Measurements from ENCODE around the gene NRBP1. TPM values are rescaled to one million over a fixed set of nuclear protein-coding genes. Genes with fewer than 3 reads are reported as not detected.

The NRBP1 gene
- total RNA-seq, 2 donors from 2014 or later, result 42.9 to 83.4 TPM

DNA sequence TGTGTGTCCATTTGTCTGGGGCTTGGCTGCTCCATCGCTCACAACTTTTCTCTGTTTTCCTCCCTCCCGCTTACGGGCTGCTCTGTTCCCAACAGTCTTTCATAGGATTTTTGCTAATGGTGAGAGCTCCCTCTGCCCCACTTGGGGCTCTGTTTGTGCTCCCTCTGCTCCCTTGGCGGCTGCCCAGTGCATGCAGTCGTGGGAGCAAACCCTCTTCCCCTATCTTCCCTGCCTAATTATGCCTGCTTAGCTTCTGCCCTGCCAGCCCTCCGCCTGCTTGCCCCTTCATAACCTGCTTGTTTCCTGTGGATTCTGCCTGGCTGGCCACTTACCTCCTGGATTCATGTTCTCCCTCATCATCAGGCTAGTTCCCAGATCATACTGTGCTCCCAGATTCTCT lies 7.2 kb downstream of the NRBP1 start:
- intact Hi-C loops (cut with DNase I), result no loop called here
- Histone ChIP-seq H3K4me3 (no peak overlapping the region), H3K27me3 (replicated peaks; ENCODE audit: insufficient read depth) (no peaks in the 10 kb centered on the region), H3K27ac (no peak overlapping the region), H3K9me3 (no peaks in the 10 kb centered on the region), H3K4me1 (replicated peaks) (peaks cover 4% of the 10 kb centered on the region), H3K36me3 (peaks cover 9 to 38% of the 10 kb centered on the region in 2 donors)
- WGBS, result 90% methylated on average over 6 of the region's 6 CpGs
- no peak for DNase-seq (ENCODE audit: low spot score)
- no peak for TF ChIP-seq POLR2AphosphoS5 (IDR thresholded peaks at IDR 0.05)

DNA sequence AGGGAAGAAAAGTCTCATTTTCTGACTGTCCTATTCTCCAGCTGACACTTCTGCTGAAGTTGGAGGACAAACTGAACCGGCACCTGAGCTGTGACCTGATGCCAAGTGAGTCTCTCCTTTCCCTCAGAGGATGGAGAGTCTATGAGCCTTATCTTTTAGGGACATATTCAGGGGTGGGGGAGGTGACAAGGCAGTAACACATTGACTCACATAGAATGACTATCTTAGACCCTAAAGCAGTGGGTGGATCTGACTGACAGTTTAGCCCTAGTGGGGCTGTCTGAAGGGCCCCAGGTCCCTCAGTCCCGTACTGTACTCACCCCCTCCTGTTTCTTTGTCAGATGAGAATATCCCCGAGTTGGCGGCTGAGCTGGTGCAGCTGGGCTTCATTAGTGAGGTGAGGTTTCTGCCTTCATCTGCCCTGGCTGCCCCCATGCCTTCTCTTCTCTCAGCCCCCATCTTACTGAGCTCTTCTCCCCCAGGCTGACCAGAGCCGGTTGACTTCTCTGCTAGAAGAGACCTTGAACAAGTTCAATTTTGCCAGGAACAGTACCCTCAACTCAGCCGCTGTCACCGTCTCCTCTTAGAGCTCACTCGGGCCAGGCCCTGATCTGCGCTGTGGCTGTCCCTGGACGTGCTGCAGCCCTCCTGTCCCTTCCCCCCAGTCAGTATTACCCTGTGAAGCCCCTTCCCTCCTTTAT lies 12.9 kb downstream of the NRBP1 start:
- WGBS, result 80% methylated on average over 10 of the region's 10 CpGs
- TF ChIP-seq POLR2AphosphoS5 (IDR thresholded peaks at IDR 0.05) (no peak), POLR2A (IDR thresholded peaks at IDR 0.05) (no peak)
- TF ChIP-seq, protein P1, sequence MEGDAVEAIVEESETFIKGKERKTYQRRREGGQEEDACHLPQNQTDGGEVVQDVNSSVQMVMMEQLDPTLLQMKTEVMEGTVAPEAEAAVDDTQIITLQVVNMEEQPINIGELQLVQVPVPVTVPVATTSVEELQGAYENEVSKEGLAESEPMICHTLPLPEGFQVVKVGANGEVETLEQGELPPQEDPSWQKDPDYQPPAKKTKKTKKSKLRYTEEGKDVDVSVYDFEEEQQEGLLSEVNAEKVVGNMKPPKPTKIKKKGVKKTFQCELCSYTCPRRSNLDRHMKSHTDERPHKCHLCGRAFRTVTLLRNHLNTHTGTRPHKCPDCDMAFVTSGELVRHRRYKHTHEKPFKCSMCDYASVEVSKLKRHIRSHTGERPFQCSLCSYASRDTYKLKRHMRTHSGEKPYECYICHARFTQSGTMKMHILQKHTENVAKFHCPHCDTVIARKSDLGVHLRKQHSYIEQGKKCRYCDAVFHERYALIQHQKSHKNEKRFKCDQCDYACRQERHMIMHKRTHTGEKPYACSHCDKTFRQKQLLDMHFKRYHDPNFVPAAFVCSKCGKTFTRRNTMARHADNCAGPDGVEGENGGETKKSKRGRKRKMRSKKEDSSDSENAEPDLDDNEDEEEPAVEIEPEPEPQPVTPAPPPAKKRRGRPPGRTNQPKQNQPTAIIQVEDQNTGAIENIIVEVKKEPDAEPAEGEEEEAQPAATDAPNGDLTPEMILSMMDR (IDR thresholded peaks at IDR 0.05), result no peak
- intact Hi-C loops (cut with DNase I), result no loop called here
- Histone ChIP-seq H3K4me3 (no peak overlapping the region), H3K4me1 (replicated peaks) (peaks cover 3% of the 10 kb centered on the region), H3K36me3 (peaks cover 15 to 33% of the 10 kb centered on the region in 2 donors), H3K27me3 (replicated peaks; ENCODE audit: insufficient read depth) (no peaks in the 10 kb centered on the region), H3K9me3 (no peaks in the 10 kb centered on the region), H3K27ac (peak overlapping the region in 1 of 2 donors; percentile 83)
- no peak for DNase-seq (ENCODE audit: low spot score)

- H3K9me3 ChIP-seq, result no peaks in the 10 kb centered on the region
- H3K27me3 ChIP-seq (replicated peaks; ENCODE audit: insufficient read depth), result no peaks in the 10 kb centered on the region
- peak within 1 kb of the TSS; percentile 83 to 85 for H3K27ac ChIP-seq
- peaks cover 11 to 28% of the 10 kb centered on the region in 2 donors for H3K36me3 ChIP-seq
- intact Hi-C loops (cut with DNase I), result no loop called here
- peak within 1 kb of the TSS; percentile 42 to 54 for H3K4me3 ChIP-seq
- H3K4me1 ChIP-seq (replicated peaks), result peaks cover 3% of the 10 kb centered on the region
- WGBS, result 22% methylated on average over 79 of the region's 80 CpGs
- TF ChIP-seq POLR2A (IDR thresholded peaks at IDR 0.05) (peak; percentile 59), POLR2AphosphoS5 (IDR thresholded peaks at IDR 0.05) (peak; percentile 12)
- TF ChIP-seq, protein P1 (IDR thresholded peaks at IDR 0.05), result peak; percentile 12 to 56 (median 50)
- peak; percentile 81 for DNase-seq (ENCODE audit: low spot score)
Observed at GRCh38 chr2:27441958-27442919, 13.8 kb downstream of the NRBP1 start, which contains the start of gene KRTCAP3. TSS of gene KRTCAP3 (plus strand) at chr2:27442381. CDS start at chr2:27442413, 32 bp downstream.

GRCh38 chr2:27442920-27443282 lies 14.5 kb downstream of the NRBP1 start:
- no peak for DNase-seq (ENCODE audit: low spot score)
- Histone ChIP-seq H3K36me3 (peaks cover 10 to 24% of the 10 kb centered on the region in 2 donors), H3K27ac (peak overlapping the region; percentile 83 to 85), H3K4me1 (replicated peaks) (peaks cover 3% of the 10 kb centered on the region), H3K9me3 (no peaks in the 10 kb centered on the region), H3K27me3 (replicated peaks; ENCODE audit: insufficient read depth) (no peaks in the 10 kb centered on the region), H3K4me3 (peak overlapping the region; percentile 42 to 54)
- WGBS, result 64% methylated on average over 6 of the region's 6 CpGs
- TF ChIP-seq, protein P1 (IDR thresholded peaks at IDR 0.05), result no peak
- TF ChIP-seq POLR2A (IDR thresholded peaks at IDR 0.05) (no peak), POLR2AphosphoS5 (IDR thresholded peaks at IDR 0.05) (no peak)
- intact Hi-C loops (cut with DNase I), result no loop called here

GRCh38 chr2:27445155-27445554 lies 16.7 kb downstream of the NRBP1 start:
- 97% methylated on average over 8 of the region's 8 CpGs for WGBS
- Histone ChIP-seq H3K36me3 (peaks cover 10 to 14% of the 10 kb centered on the region in 2 donors), H3K9me3 (no peaks in the 10 kb centered on the region), H3K27ac (peak overlapping the region; percentile 74 to 81), H3K4me1 (replicated peaks) (peaks cover 3% of the 10 kb centered on the region), H3K27me3 (replicated peaks; ENCODE audit: insufficient read depth) (no peaks in the 10 kb centered on the region), H3K4me3 (no peak overlapping the region)
- intact Hi-C loops (cut with DNase I), result no loop called here
- no peak for DNase-seq (ENCODE audit: low spot score)
- TF ChIP-seq POLR2A (IDR thresholded peaks at IDR 0.05) (no peak), POLR2AphosphoS5 (IDR thresholded peaks at IDR 0.05) (no peak)
- TF ChIP-seq, protein P1 (IDR thresholded peaks at IDR 0.05), result no peak
